Measurements from ENCODE around the gene TSSC4. TPM values are rescaled to one million over a fixed set of nuclear protein-coding genes. Genes with fewer than 3 reads are reported as not detected.

Gene TSSC4
- total RNA-seq, 4 donors from 2014 or later = 11.0 to 66.5 (median 26.2) TPM

DNA sequence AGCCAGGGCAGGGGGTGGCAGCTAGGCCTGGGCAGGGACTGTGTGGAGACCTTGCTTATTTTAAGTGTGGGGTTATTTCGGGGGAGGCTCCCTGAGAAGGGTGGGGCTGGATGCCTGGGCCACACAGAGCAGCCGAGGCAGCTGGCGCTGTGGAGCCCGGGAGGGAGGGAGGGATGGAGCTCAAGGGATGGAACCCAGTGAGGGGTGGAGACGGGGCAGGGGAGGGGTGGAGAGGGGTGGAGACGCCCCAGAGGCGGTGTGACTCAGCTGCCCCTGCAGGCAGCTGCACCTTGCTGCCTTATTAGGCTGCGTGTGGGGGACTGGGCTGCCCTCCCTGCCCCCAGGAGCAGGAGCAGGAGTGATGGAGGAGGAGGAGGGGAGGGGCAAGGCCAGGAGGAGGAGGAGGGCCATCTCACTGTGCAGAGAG lies 9.8 kb upstream of the TSSC4 start:
- peak overlapping the region; percentile 84 to 91 for H3K27ac ChIP-seq
- intact Hi-C loops (cut with DNase I; ENCODE audit: low total_unique reads) = no loop called here
- H3K4me1 ChIP-seq = peaks cover 37 to 69% of the 10 kb centered on the region in 2 donors
- no peaks in the 10 kb centered on the region for H3K36me3 ChIP-seq
- TF ChIP-seq POLR2A (IDR thresholded peaks at IDR 0.05) = no peak
- TF ChIP-seq, protein P1, sequence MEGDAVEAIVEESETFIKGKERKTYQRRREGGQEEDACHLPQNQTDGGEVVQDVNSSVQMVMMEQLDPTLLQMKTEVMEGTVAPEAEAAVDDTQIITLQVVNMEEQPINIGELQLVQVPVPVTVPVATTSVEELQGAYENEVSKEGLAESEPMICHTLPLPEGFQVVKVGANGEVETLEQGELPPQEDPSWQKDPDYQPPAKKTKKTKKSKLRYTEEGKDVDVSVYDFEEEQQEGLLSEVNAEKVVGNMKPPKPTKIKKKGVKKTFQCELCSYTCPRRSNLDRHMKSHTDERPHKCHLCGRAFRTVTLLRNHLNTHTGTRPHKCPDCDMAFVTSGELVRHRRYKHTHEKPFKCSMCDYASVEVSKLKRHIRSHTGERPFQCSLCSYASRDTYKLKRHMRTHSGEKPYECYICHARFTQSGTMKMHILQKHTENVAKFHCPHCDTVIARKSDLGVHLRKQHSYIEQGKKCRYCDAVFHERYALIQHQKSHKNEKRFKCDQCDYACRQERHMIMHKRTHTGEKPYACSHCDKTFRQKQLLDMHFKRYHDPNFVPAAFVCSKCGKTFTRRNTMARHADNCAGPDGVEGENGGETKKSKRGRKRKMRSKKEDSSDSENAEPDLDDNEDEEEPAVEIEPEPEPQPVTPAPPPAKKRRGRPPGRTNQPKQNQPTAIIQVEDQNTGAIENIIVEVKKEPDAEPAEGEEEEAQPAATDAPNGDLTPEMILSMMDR (IDR thresholded peaks at IDR 0.05) = peak in 2 of 4 experiments; percentile 12 to 17
- peak; percentile 83 to 93 for DNase-seq
- H3K4me3 ChIP-seq = no peak overlapping the region
- H3K27me3 ChIP-seq = no peaks in the 10 kb centered on the region
- no peaks in the 10 kb centered on the region for H3K9me3 ChIP-seq

DNA sequence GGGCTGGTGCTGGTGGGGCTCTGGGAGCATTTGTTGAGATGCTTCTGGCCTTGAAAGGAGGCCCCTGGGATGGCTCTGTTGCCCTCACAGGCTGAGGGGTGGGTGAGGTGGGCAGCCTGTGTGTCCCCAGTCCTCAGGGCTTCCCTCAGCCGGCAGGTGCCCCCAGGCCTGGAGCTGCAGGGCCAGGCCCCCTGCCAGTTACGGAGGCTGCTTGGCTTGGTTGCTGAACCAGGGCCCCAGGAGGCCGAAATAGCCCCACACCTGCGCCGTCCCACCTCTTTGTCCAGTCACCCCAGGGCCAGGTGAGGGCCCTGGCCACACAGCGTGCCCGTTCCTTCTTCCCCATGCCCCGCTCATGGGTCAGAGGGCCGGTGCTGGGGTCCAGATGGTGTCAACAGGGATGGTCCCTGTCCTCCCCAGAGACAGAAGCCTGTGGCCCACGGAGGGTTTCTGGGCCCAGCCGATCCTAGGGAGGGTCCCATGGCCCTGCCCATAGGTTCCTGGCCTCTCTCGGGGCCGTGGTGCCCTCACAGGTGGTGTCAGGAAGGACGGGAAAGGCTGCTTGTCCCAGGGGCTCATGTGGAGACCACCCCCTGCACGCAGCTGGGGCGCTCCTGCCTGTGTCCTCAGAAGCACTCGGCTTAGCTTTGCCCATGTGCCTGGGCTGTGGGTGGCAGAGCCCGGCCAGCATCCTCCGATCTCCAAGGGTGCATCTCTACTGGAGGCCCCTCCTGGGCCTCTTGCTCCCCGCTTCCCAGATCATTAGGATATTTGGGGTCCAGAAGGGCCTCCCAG lies 9.2 kb upstream of the TSSC4 start:
- Histone ChIP-seq H3K9me3 (no peaks in the 10 kb centered on the region), H3K36me3 (no peaks in the 10 kb centered on the region), H3K4me3 (no peak overlapping the region), H3K27me3 (no peaks in the 10 kb centered on the region), H3K4me1 (peaks cover 31 to 63% of the 10 kb centered on the region in 2 donors), H3K27ac (peak overlapping the region; percentile 82 to 91)
- intact Hi-C loops (cut with DNase I; ENCODE audit: low total_unique reads) = no loop called here
- DNase-seq = no peak
- TF ChIP-seq, protein P1 (IDR thresholded peaks at IDR 0.05) = no peak
- TF ChIP-seq POLR2A (IDR thresholded peaks at IDR 0.05) = no peak

DNA sequence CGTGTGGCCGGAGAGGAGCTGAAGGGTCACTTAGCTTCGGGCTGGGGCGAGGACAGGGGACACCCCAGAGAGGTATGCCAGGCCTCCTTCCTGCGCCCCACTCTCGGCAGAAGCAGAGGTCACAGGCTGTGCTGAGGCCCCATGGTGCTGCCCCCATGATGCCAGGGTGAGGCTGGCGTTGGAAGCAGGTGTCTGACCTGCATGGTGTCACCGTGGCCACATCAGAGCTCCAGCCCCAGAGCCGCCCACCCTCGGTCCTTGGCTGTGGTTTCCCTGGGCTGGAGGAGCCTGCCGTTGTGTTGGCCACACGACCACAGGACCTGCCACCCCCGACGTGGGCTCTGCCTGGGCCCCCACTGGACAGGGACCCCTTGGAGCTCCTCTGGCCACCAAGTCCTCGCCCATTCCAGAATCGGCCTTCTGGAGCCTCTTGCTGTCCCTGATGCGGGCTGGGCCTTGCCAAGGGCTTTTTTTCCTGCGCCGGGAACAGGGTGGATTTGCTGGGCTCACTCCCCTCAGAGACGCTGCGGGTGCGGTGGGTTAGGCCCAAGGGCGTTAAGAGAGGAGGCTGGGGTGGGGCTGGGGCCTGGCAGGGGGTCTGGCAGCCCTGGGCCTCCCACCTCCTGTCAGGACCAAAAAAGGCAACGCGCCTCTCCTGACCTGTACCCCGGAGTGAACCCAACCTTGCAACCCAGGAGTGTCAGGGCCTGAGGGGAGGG lies 8.2 kb upstream of the TSSC4 start:
- no peaks in the 10 kb centered on the region for H3K27me3 ChIP-seq
- no peak for TF ChIP-seq POLR2A (IDR thresholded peaks at IDR 0.05)
- TF ChIP-seq, protein P1 (IDR thresholded peaks at IDR 0.05) = no peak
- no peak overlapping the region for H3K4me3 ChIP-seq
- intact Hi-C loops (cut with DNase I; ENCODE audit: low total_unique reads) = no loop called here
- no peaks in the 10 kb centered on the region for H3K36me3 ChIP-seq
- peaks cover 24 to 53% of the 10 kb centered on the region in 2 donors for H3K4me1 ChIP-seq
- no peaks in the 10 kb centered on the region for H3K9me3 ChIP-seq
- DNase-seq = no peak
- H3K27ac ChIP-seq = peak overlapping the region; percentile 82 to 91

DNA sequence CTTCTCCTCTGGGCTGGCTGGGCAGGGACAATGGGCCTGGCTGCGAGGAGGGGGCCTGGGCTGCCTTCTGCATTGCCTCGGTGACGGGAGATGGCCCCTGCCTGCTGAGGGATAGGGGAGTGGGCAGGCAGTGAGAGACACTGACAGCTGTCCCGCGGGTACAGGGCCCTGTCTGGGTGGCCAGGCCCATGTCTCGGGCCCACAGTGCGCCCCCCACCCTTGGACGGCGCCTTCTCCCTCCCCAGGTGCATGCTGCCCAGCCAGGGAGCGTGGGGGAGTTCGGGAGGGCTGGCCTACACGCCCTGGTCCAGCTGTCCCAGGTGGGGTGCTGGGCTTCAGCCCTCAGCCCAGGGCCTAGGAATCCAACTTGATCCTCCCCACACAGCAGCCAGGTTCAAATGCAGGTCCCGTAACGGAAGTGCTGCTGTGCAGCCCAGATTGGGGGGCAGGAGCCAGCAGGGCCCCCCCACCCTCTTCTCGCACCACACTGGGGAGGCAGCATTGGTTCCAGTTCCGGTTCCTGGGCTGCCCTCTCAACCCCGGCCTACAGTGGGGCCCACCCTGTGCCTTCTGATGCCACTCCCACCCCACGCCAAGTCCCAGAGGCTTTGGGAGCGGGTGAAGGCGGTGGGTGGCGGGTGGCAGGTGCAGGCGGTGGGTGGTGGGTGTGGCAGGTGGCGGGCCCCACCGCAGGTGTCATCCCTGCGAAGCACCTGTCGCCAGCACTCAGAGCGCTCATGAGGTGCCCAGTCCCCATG lies 7.3 kb upstream of the TSSC4 start:
- no peak for DNase-seq
- H3K4me3 ChIP-seq = no peak overlapping the region
- peaks cover 20 to 46% of the 10 kb centered on the region in 2 donors for H3K4me1 ChIP-seq
- H3K27ac ChIP-seq = peak overlapping the region; percentile 82 to 91
- intact Hi-C loops (cut with DNase I; ENCODE audit: low total_unique reads) = no loop called here
- no peaks in the 10 kb centered on the region for H3K27me3 ChIP-seq
- H3K9me3 ChIP-seq = no peaks in the 10 kb centered on the region
- TF ChIP-seq POLR2A (IDR thresholded peaks at IDR 0.05) = no peak
- TF ChIP-seq, protein P1 (IDR thresholded peaks at IDR 0.05) = no peak
- H3K36me3 ChIP-seq = no peaks in the 10 kb centered on the region

Measured in uterus (tissue), 4 donors.